K562 (cell line): ENCODE data around the gene CHRDL2. TPM values are rescaled to one million over a fixed set of nuclear protein-coding genes. Genes with fewer than 3 reads are reported as not detected.

Experiments
- BRD4 ChIP-seq: fragments of 200-600 bp; sonication (generic); IDR thresholded peaks from 2 replicates; pipeline ENCODE4 v1.6.1; 2017; ENCODE audit warnings: inconsistent platforms
- CC2D1A ChIP-seq: fragments of 450-650 bp; IDR thresholded peaks from 2 replicates; pipeline ENCODE4 v1.6.1; 2017; ENCODE audit warnings: mild to moderate bottlenecking
- CREB5 ChIP-seq: fragments of 250-450 bp; sonication (Bioruptor Pico); IDR thresholded peaks from 2 replicates; pipeline ENCODE4 v1.5.0; 2020; ENCODE audit warnings: mild to moderate bottlenecking
- ETS2 ChIP-seq: IDR thresholded peaks from 2 replicates; pipeline ENCODE4 v1.6.1; 2016; ENCODE audit warnings: borderline replicate concordance, missing genetic modification characterization, mild to moderate bottlenecking, moderate library complexity, missing compliant biosample characterization; ENCODE audit not compliant: poor library complexity, severe bottlenecking
- EZH2 ChIP-seq: IDR thresholded peaks from 2 replicates; pipeline ENCODE4 v1.6.1; 2012; ENCODE audit warnings: low read depth, mild to moderate bottlenecking, inconsistent platforms, low read length, borderline replicate concordance
- GTF2F1 ChIP-seq: IDR thresholded peaks from 2 replicates; pipeline ENCODE4 v1.6.1; 2011; ENCODE audit warnings: low read depth, low read length, improper control_type of control experiment
- HNRNPL ChIP-seq: fragments of 200-400 bp; formaldehyde crosslinking; IDR thresholded peaks from 2 replicates; pipeline ENCODE4 v1.6.1; 2017; ENCODE audit warnings: low read depth, mild to moderate bottlenecking, low read length
- HOXB6 ChIP-seq: fragments of 250-450 bp; sonication (Bioruptor Pico); IDR thresholded peaks from 2 replicates; pipeline ENCODE4 v1.5.1; 2022; ENCODE audit warnings: mild to moderate bottlenecking, borderline replicate concordance
- MAFF ChIP-seq: IDR thresholded peaks from 2 replicates; pipeline ENCODE4 v1.6.1; 2012; ENCODE audit warnings: low read length, improper control_type of control experiment
- PCBP2 ChIP-seq: fragments of 200-400 bp; formaldehyde crosslinking; IDR thresholded peaks from 2 replicates; pipeline ENCODE4 v1.6.1; 2018; ENCODE audit warnings: low read length, low read depth, mild to moderate bottlenecking, moderate library complexity; ENCODE audit not compliant: poor library complexity, severe bottlenecking
- PML ChIP-seq: IDR thresholded peaks from 2 replicates; pipeline ENCODE4 v1.6.1; 2012; ENCODE audit warnings: low read length, inconsistent platforms
- POLR2A ChIP-seq: fragments of 450-650 bp; conservative IDR thresholded peaks from 2 replicates; pipeline ENCODE4 v1.6.1; 2016
- PPARD ChIP-seq: fragments of 250-450 bp; sonication (Bioruptor Pico); IDR thresholded peaks from 2 replicates; pipeline ENCODE4 v1.8.0; 2022; ENCODE audit warnings: inconsistent platforms, mild to moderate bottlenecking, moderate library complexity
- SRF ChIP-seq, 2 experiments: fragments of 250-450, 450-650 bp in 1 of 2; sonication (Bioruptor Pico) in 1 of 2; sonication (generic) in 1 of 2; formaldehyde crosslinking; IDR thresholded peaks; 2 replicates each; pipeline versions ENCODE4 v1.5.0 to v1.5.1; 2020 to 2022; ENCODE audit warnings: mild to moderate bottlenecking in 1 of 2, missing genetic modification reagents in 1 of 2
- TAF15 ChIP-seq: fragments of 200-400 bp; formaldehyde crosslinking; IDR thresholded peaks from 2 replicates; pipeline ENCODE4 v1.6.1; 2017; ENCODE audit warnings: mild to moderate bottlenecking, low read depth, low read length, moderate library complexity
- TGIF2 ChIP-seq: sonication (generic); formaldehyde crosslinking; IDR thresholded peaks from 2 replicates; pipeline ENCODE4 v1.8.1; 2022; ENCODE audit warnings: mild to moderate bottlenecking, missing genetic modification reagents, moderate library complexity
- WHSC1 ChIP-seq: IDR thresholded peaks from one replicate; pipeline ENCODE4 v1.6.1; 2012; ENCODE audit warnings: low read length, control low read depth, inconsistent platforms
- ZEB2 ChIP-seq: fragments of 450-650 bp; IDR thresholded peaks from 2 replicates; pipeline ENCODE4 v1.6.1; 2016
- ZFX ChIP-seq: sonication (generic); formaldehyde crosslinking; IDR thresholded peaks from 2 replicates; pipeline ENCODE4 v1.8.0; 2022; ENCODE audit warnings: mild to moderate bottlenecking, missing genetic modification reagents, moderate library complexity
- ZNF584 ChIP-seq: fragments of 200-800 bp; sonication (Bioruptor generic); IDR thresholded peaks from 2 replicates; pipeline ENCODE4 v1.6.1; 2016; ENCODE audit warnings: low read depth, mild to moderate bottlenecking, missing genetic modification characterization, missing compliant biosample characterization
- ZNF655 ChIP-seq: fragments of 250-450 bp; sonication (Bioruptor Pico); IDR thresholded peaks from 2 replicates; pipeline ENCODE4 v1.5.0; 2021
- polyA plus RNA-seq, 8 experiments: library from polyadenylated mRNA; depleted of rRNA in 4 of 8; stranded (reverse) in 5 of 8; unstranded in 3 of 8; fragments of >200 nt; fragmentation: Nextera tagmentation in 2 of 8; fragmentation: Illumina TruSeq in 1 of 8; extraction: Ambion mirVana in 2 of 8; extraction: Trizol in 1 of 8; gene quantifications; 2 replicates each; pipeline versions ENCODE4 v1.2.1 to v1.2.3, GENCODE V29; 2011 to 2014; ENCODE audit warnings: inconsistent platforms in 1 of 8, missing spikeins in 1 of 8
- total RNA-seq, 7 experiments: library from RNA; depleted of rRNA in 6 of 7; stranded (reverse); fragments of >200 nt in 6 of 7; fragmentation: Illumina TruSeq in 2 of 7; extraction: Trizol in 2 of 7; gene quantifications; 2 replicates each; pipeline versions ENCODE4 v1.2.1 to v1.2.3, GENCODE V29; 2011 to 2021; ENCODE audit warnings: low replicate concordance in 1 of 7
- TF ChIP-seq, protein P1 (sequence below): IDR thresholded peaks from 2 replicates; pipeline ENCODE4 v1.6.1; 2014; ENCODE audit warnings: antibody characterized with exemption
- TF ChIP-seq, protein P2 (sequence below), 2 experiments: fragments of 450-650 bp; IDR thresholded peaks; 2 replicates each; pipeline ENCODE4 v1.6.1; 2016

The CHRDL2 gene
- total and polyA plus RNA-seq, 9 of the 15 experiments (the other 6 are each of a cell fraction or from before 2014, with no cell fraction given), result not detected

DNA sequence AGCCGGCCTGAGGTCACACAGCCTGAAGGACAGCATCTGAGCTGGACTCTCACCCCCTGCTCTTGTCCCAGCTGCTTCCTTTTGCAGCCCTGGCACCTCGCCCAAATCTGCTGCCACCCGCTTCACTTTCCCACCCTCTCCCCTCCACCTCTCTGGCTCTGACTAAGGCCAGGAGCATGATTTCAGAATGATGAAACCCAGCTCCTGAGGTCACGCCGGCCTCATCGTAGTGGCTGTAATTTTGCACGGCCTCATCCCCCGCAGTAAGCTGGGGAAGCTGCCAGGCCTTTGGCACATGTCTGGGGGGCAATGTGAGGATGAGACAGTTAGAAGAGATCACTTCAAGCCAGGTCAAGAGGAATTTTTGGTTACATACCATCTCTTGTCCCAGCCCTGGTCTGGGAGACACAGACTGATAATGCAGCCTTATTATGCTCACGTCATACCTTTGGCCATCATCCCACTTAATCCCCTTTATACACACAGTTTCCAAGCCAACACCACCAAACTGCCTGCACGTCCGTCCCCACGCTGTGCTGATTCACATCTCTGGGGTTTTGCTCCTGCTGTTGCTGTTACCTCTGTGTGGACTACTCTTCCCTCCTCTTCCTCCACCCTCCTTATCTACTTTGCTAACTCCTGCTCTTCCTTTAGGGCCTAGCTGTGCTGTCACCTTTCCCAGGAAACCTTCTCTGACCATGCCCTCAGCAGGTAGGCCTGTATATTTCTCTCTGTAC, 58.1 kb downstream of the CHRDL2 start (continued):
- TF ChIP-seq MAFF, result no peak
- no peak for TF ChIP-seq PML
- no peak for TF ChIP-seq HOXB6 (CRISPR knock-in tag)
- TF ChIP-seq, protein P1, sequence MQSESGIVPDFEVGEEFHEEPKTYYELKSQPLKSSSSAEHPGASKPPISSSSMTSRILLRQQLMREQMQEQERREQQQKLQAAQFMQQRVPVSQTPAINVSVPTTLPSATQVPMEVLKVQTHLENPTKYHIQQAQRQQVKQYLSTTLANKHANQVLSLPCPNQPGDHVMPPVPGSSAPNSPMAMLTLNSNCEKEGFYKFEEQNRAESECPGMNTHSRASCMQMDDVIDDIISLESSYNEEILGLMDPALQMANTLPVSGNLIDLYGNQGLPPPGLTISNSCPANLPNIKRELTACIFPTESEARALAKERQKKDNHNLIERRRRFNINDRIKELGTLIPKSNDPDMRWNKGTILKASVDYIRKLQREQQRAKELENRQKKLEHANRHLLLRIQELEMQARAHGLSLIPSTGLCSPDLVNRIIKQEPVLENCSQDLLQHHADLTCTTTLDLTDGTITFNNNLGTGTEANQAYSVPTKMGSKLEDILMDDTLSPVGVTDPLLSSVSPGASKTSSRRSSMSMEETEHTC, result no peak
- no peak for TF ChIP-seq HNRNPL
- no peak for TF ChIP-seq BRD4
- TF ChIP-seq TAF15, result no peak
- TF ChIP-seq WHSC1, result no peak
- TF ChIP-seq ZFX (CRISPR knock-in tag), result peak; percentile 29; the same call in 1 of the 2 replicates
- 0 out of 2 replicates have a peak, but pooled peaks have one; percentile 15 for TF ChIP-seq ZNF584 (CRISPR knock-in tag)
- peak; percentile 74 for TF ChIP-seq ZEB2
- TF ChIP-seq CC2D1A, result no peak
- TF ChIP-seq ETS2 (tag), result no peak
- TF ChIP-seq POLR2A, result no peak
- no peak for TF ChIP-seq PPARD (CRISPR knock-in tag)
- TF ChIP-seq GTF2F1, result no peak
- TF ChIP-seq EZH2, result no peak
- TF ChIP-seq PCBP2, result no peak
- no peak for TF ChIP-seq ZNF655 (CRISPR knock-in tag)
- no peak for TF ChIP-seq SRF (CRISPR knock-in tag; IDR thresholded peaks at IDR 0.05)
- TF ChIP-seq, protein P2, sequence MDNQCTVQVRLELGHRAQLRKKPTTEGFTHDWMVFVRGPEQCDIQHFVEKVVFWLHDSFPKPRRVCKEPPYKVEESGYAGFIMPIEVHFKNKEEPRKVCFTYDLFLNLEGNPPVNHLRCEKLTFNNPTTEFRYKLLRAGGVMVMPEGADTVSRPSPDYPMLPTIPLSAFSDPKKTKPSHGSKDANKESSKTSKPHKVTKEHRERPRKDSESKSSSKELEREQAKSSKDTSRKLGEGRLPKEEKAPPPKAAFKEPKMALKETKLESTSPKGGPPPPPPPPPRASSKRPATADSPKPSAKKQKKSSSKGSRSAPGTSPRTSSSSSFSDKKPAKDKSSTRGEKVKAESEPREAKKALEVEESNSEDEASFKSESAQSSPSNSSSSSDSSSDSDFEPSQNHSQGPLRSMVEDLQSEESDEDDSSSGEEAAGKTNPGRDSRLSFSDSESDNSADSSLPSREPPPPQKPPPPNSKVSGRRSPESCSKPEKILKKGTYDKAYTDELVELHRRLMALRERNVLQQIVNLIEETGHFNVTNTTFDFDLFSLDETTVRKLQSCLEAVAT (IDR thresholded peaks at IDR 0.05), result 0 out of 4 replicates have a peak, but pooled peaks of 1 of the 2 experiments have one; percentile 15
- TF ChIP-seq CREB5 (CRISPR knock-in tag), result no peak
- no peak for TF ChIP-seq TGIF2
